Right lobe of liver (tissue), 4 donors: Measurements from ENCODE around the gene LDLRAD3.

ENCODE experiments used
- CTCF ChIP-seq, 4 donors: fragments of 200-600 bp in 3 of 4; fragments of 450-650 bp in 1 of 4; IDR thresholded peaks; one replicate each; pipeline versions ENCODE4 v1.5.1 to v1.8.0; 2016 to 2022; ENCODE audit warnings: antibody characterized with exemption in 4 of 4, mild to moderate bottlenecking in 2 of 4
- POLR2A ChIP-seq: fragments of 450-650 bp; IDR thresholded peaks from one replicate; pipeline ENCODE4 v1.6.1; 2017; ENCODE audit warnings: antibody characterized with exemption, mild to moderate bottlenecking
- donor health status: DM: no; HTN: no; CAD: no.
- donor health status: DM: no; HTN: no; CAD: no.
- donor health status: DM: no; HTN: yes; CAD: no.

GRCh38 chr11:36060926-36061325 is 117.1 kb downstream of the LDLRAD3 start:
- no peak for TF ChIP-seq CTCF (IDR thresholded peaks at IDR 0.05)
- no peak for TF ChIP-seq POLR2A
